GM18498 (cell line): ENCODE data around the gene RSPO4.
"Not testable (repeated sequence)": the region's sequence is repeated elsewhere in the genome, so short reads cannot be mapped to it uniquely, and the experiment has no call there.

Source experiments
- ATAC-seq: cut with Tn5 transposase; IDR thresholded peaks from one replicate; pipeline ENCODE4 v1.9.1; 2021; ENCODE audit warnings: mild to moderate bottlenecking, moderate library complexity; ENCODE audit not compliant: unreplicated experiment

The RSPO4 gene

GRCh38 chr20:1001911-1002681, at the start of gene RSPO4:
Gene RSPO4, minus strand, starts transcription at chr20:1002311. Its CDS starts 147 bp downstream, at chr20:1002164.
- no peak for ATAC-seq

GRCh38 chr20:1050440-1050839, 48.3 kb upstream of the RSPO4 start:
- no peak for ATAC-seq

GRCh38 chr20:1045860-1046418, 43.8 kb upstream of the RSPO4 start:
- ATAC-seq: no peak

- no peak for ATAC-seq
Observed at GRCh38 chr20:1041845-1042390, 39.8 kb upstream of the RSPO4 start.

GRCh38 chr20:1038205-1038604, 36.1 kb upstream of the RSPO4 start:
- ATAC-seq: no peak

GRCh38 chr20:1037039-1037438, 34.9 kb upstream of the RSPO4 start:
- ATAC-seq: no peak

- ATAC-seq: no peak
Observed at GRCh38 chr20:1035466-1035865, 33.4 kb upstream of the RSPO4 start.

GRCh38 chr20:1034415-1034789, 32.3 kb upstream of the RSPO4 start:
- no peak for ATAC-seq

- no peak for ATAC-seq
Observed at GRCh38 chr20:1033751-1034414, 31.8 kb upstream of the RSPO4 start.

GRCh38 chr20:1029980-1030379, 27.9 kb upstream of the RSPO4 start:
- ATAC-seq: no peak

GRCh38 chr20:1026214-1026613, 24.1 kb upstream of the RSPO4 start:
- not testable (repeated sequence) for ATAC-seq

- no peak for ATAC-seq
Observed at GRCh38 chr20:1022871-1023270, 20.8 kb upstream of the RSPO4 start.

GRCh38 chr20:1020614-1021013, 18.5 kb upstream of the RSPO4 start:
- ATAC-seq: no peak

- no peak for ATAC-seq
Observed at GRCh38 chr20:1019344-1019743, 17.2 kb upstream of the RSPO4 start.

- no peak for ATAC-seq
Observed at GRCh38 chr20:1017677-1018076, 15.6 kb upstream of the RSPO4 start.

GRCh38 chr20:1015181-1015580, 13.1 kb upstream of the RSPO4 start:
- ATAC-seq: no peak

GRCh38 chr20:1014471-1014870, 12.4 kb upstream of the RSPO4 start:
- ATAC-seq: no peak

GRCh38 chr20:1013566-1014340, 11.6 kb upstream of the RSPO4 start:
- ATAC-seq: no peak

GRCh38 chr20:1012359-1013168, 10.5 kb upstream of the RSPO4 start:
- no peak for ATAC-seq

- ATAC-seq: no peak
Observed at GRCh38 chr20:1010659-1011058, 8.5 kb upstream of the RSPO4 start.
